Type B pancreatic cell (in vitro differentiated cells): Measurements from ENCODE around the gene MRGPRF. TPM values are rescaled to one million over a fixed set of nuclear protein-coding genes. Genes with fewer than 3 reads are reported as not detected.

Source experiments
- DNase-seq: peaks from one replicate; pipeline ENCODE4 v3.0.0; 2021; ENCODE audit warnings: mixed read lengths; ENCODE audit not compliant: unreplicated experiment; ENCODE audit errors: extremely low spot score
- H3K27ac Mint-ChIP-seq: 2 replicates; pipeline ENCODE4 v1.8.0; 2021; ENCODE audit warnings: mild to moderate bottlenecking, mixed read lengths
- H3K27me3 Mint-ChIP-seq: 2 replicates; pipeline ENCODE4 v1.8.0; 2021; ENCODE audit warnings: mixed read lengths
- H3K36me3 Mint-ChIP-seq: 2 replicates; pipeline ENCODE4 v1.8.0; 2021; ENCODE audit warnings: mixed read lengths
- H3K4me1 Mint-ChIP-seq: one replicate; pipeline ENCODE4 v1.8.0; 2021; ENCODE audit warnings: mixed read lengths; ENCODE audit not compliant: unreplicated experiment
- H3K4me3 Mint-ChIP-seq: 2 replicates; pipeline ENCODE4 v1.8.0; 2021; ENCODE audit warnings: mild to moderate bottlenecking, mixed read lengths
- H3K9me3 Mint-ChIP-seq: 2 replicates; pipeline ENCODE4 v1.8.0; 2021; ENCODE audit warnings: mixed read lengths
- CTCF ChIP-seq: fragments of 200-600 bp; sonication (generic); conservative IDR thresholded peaks from 2 replicates; pipeline ENCODE4 v1.5.0; 2021; ENCODE audit warnings: antibody characterized with exemption, mild to moderate bottlenecking
- total RNA-seq: library from RNA; stranded (reverse); gene quantifications from 2 replicates; pipeline ENCODE4 v1.2.1, GENCODE V29; 2021; ENCODE audit warnings: low replicate concordance

MRGPRF gene
- total RNA-seq, 1 donor from 2014 or later, result 1.4 TPM

GRCh38 chr11:68999093-68999747 is 13.8 kb downstream of the MRGPRF start:
- Mint-ChIP-seq H3K36me3 (no peaks in the 10 kb centered on the region), H3K27me3 (no peaks in the 10 kb centered on the region), H3K4me1 (peaks cover 20% of the 10 kb centered on the region), H3K9me3 (no peaks in the 10 kb centered on the region), H3K27ac (peak overlapping the region; percentile 53), H3K4me3 (no peak overlapping the region)
- peak; percentile 15 for DNase-seq
- no peak for TF ChIP-seq CTCF

- TF ChIP-seq CTCF, result no peak
- Mint-ChIP-seq H3K4me3 (no peak overlapping the region), H3K27ac (peak overlapping the region; percentile 53), H3K4me1 (peaks cover 20% of the 10 kb centered on the region), H3K27me3 (peaks cover 3% of the 10 kb centered on the region), H3K36me3 (no peaks in the 10 kb centered on the region), H3K9me3 (no peaks in the 10 kb centered on the region)
- DNase-seq, result peak; percentile 64
Measured at GRCh38 chr11:68998390-68998911, 14.6 kb downstream of the MRGPRF start.

GRCh38 chr11:68997995-68998348 is 15.1 kb downstream of the MRGPRF start:
- Mint-ChIP-seq H3K9me3 (no peaks in the 10 kb centered on the region), H3K4me3 (no peak overlapping the region), H3K4me1 (peaks cover 20% of the 10 kb centered on the region), H3K27me3 (peaks cover 7% of the 10 kb centered on the region), H3K27ac (peak overlapping the region; percentile 53), H3K36me3 (no peaks in the 10 kb centered on the region)
- no peak for DNase-seq
- no peak for TF ChIP-seq CTCF

GRCh38 chr11:68997124-68997994 is 15.7 kb downstream of the MRGPRF start:
- no peak for TF ChIP-seq CTCF
- Mint-ChIP-seq H3K27me3 (peaks cover 12% of the 10 kb centered on the region), H3K4me3 (no peak overlapping the region), H3K36me3 (no peaks in the 10 kb centered on the region), H3K9me3 (no peaks in the 10 kb centered on the region), H3K4me1 (peaks cover 20% of the 10 kb centered on the region), H3K27ac (peak overlapping the region; percentile 53)
- DNase-seq, result peak; percentile 68

GRCh38 chr11:68996376-68997123 is 16.5 kb downstream of the MRGPRF start:
- H3K9me3 Mint-ChIP-seq, result no peaks in the 10 kb centered on the region
- no peak overlapping the region for H3K4me3 Mint-ChIP-seq
- peaks cover 20% of the 10 kb centered on the region for H3K4me1 Mint-ChIP-seq
- no peaks in the 10 kb centered on the region for H3K36me3 Mint-ChIP-seq
- TF ChIP-seq CTCF, result no peak
- DNase-seq, result peak; percentile 51
- H3K27ac Mint-ChIP-seq, result no peak overlapping the region
- peaks cover 16% of the 10 kb centered on the region for H3K27me3 Mint-ChIP-seq
